ENCODE data around the gene GIT1. TPM values are rescaled to one million over a fixed set of nuclear protein-coding genes. Genes with fewer than 3 reads are reported as not detected.

GIT1 gene
- total and polyA plus RNA-seq, 2 of the 13 experiments (the other 11 are each of a cell fraction or from before 2014, with no cell fraction given) = 14.2 to 30.8 TPM

DNA sequence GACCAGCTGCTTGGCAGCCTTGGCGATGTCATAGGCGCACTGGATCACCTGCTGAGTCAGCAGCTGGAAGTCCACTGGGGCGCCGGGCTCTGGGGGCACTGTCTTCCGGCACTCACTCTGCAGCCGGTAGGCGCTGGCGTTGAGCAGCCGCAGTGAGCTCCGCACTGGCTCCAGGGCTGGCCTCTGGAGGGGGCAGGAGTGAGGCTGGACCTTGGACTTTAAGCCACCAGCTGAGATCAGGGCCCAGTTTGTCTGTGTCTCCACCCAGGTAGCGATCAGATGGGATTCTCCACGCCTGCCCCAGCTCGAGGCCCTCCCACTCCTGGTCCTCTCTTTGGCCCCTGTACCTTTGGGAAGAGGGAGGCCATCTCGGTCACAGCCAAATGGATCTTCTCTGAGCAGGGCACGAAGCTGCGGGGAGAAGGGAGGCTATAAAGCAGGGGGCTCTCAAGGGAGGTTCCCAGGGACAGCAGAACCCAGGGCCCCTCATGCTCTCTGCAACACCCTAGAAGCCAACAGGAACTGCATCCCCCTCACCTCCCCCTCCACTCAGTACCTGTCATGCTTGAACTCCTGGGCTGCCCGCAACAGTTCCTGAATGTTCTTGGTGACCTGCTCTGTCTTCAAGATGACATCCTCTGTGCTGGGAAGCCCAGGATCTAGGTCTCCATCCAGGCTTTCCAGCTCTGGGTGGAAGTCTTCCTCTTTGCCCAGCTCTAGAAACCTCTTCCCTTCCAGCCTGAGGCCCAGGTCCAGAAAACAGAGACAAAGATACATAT lies 14.5 kb downstream of the GIT1 start (continued):
- TF ChIP-seq, protein P1, sequence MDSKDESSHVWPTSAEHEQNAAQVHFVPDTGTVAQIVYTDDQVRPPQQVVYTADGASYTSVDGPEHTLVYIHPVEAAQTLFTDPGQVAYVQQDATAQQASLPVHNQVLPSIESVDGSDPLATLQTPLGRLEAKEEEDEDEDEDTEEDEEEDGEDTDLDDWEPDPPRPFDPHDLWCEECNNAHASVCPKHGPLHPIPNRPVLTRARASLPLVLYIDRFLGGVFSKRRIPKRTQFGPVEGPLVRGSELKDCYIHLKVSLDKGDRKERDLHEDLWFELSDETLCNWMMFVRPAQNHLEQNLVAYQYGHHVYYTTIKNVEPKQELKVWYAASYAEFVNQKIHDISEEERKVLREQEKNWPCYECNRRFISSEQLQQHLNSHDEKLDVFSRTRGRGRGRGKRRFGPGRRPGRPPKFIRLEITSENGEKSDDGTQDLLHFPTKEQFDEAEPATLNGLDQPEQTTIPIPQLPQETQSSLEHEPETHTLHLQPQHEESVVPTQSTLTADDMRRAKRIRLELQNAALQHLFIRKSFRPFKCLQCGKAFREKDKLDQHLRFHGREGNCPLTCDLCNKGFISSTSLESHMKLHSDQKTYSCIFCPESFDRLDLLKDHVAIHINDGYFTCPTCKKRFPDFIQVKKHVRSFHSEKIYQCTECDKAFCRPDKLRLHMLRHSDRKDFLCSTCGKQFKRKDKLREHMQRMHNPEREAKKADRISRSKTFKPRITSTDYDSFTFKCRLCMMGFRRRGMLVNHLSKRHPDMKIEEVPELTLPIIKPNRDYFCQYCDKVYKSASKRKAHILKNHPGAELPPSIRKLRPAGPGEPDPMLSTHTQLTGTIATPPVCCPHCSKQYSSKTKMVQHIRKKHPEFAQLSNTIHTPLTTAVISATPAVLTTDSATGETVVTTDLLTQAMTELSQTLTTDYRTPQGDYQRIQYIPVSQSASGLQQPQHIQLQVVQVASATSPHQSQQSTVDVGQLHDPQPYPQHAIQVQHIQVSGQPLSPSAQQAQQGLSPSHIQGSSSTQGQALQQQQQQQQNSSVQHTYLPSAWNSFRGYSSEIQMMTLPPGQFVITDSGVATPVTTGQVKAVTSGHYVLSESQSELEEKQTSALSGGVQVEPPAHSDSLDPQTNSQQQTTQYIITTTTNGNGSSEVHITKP (CRISPR knock-in tag; IDR thresholded peaks at IDR 0.05; ENCODE audit: low read depth) = 0 out of 2 replicates have a peak, but pooled peaks have one; percentile 49
- TF ChIP-seq ZNF263 (CRISPR knock-in tag; IDR thresholded peaks at IDR 0.05) = peak; percentile 40; the same call in 1 of the 2 replicates
- peak; percentile 77 for TF ChIP-seq THAP11 (CRISPR knock-in tag; IDR thresholded peaks at IDR 0.05)
- TF ChIP-seq SRF (IDR thresholded peaks at IDR 0.05; ENCODE audit: low read depth, low read length) = no peak
- no peak for TF ChIP-seq ZBTB43 (CRISPR knock-in tag; conservative IDR thresholded peaks at IDR 0.05)
- TF ChIP-seq ZNF761 (CRISPR knock-in tag; conservative IDR thresholded peaks at IDR 0.05) = peak; percentile 94
- 0 out of 2 replicates have a peak, but pooled peaks have one; percentile 40 for TF ChIP-seq PAX8 (CRISPR knock-in tag; IDR thresholded peaks at IDR 0.05; ENCODE audit: borderline replicate concordance)
- TF ChIP-seq ZNF580 (CRISPR knock-in tag; IDR thresholded peaks at IDR 0.05; ENCODE audit: borderline replicate concordance, low read depth) = peak; percentile 46; the same call in 1 of the 2 replicates
- peak; percentile 47 for TF ChIP-seq RARA (CRISPR knock-in tag; IDR thresholded peaks at IDR 0.05)
- peak; percentile 92 for TF ChIP-seq ARID4A (CRISPR knock-in tag; IDR thresholded peaks at IDR 0.05; ENCODE audit: borderline replicate concordance)
- peak; percentile 37; the same call in 1 of the 2 replicates for TF ChIP-seq AHR (CRISPR knock-in tag; IDR thresholded peaks at IDR 0.05)
- peak; percentile 84 for TF ChIP-seq GATAD2A (CRISPR knock-in tag; IDR thresholded peaks at IDR 0.05)
- peak; percentile 76 for TF ChIP-seq ZGPAT (CRISPR knock-in tag; IDR thresholded peaks at IDR 0.05)
- TF ChIP-seq ZNF503 (CRISPR knock-in tag; IDR thresholded peaks at IDR 0.05) = peak; percentile 38; the same call in 1 of the 2 replicates
